IMR-90 (cell line): ENCODE results near the gene FGGY. TPM values are rescaled to one million over a fixed set of nuclear protein-coding genes. Genes with fewer than 3 reads are reported as not detected.
A peak's percentile ranks its signal among the peaks of the same experiment; 100 is the strongest.

Source experiments
- ATAC-seq: fragments of 200-7000 bp; cut with Tn5 transposase; 2 replicates; pipeline ENCODE4 v1.9.1; 2020; ENCODE audit warnings: low read depth, mild to moderate bottlenecking, moderate library complexity
- BruUV-seq: library from RNA; stranded (reverse); fragments of 400-500 nt; replicated peaks from 2 replicates; lab custom pipeline; 2021; lab: Mats Ljungman, UMichigan
- CTCF ChIA-PET: fragments of 300-600 bp; formaldehyde crosslinking; extraction: SDS; loops from one replicate; lab custom pipeline; 2021; ENCODE audit warnings: antibody characterized with exemption; lab: Yijun Ruan, JAX
- POLR2A ChIA-PET: fragments of 300-600 bp; sonication (Branson Sonifier 250); formaldehyde crosslinking; loops from one replicate; lab custom pipeline; 2022; ENCODE audit warnings: antibody characterized with exemption; ENCODE audit not compliant: unreplicated experiment; lab: Charles Lee
- DNase-seq: peaks from one replicate; pipeline ENCODE4 v3.0.0; 2013
- H2AFZ ChIP-seq: replicated peaks from 2 replicates; pipeline ENCODE3; 2013; ENCODE audit warnings: low read length, mild to moderate bottlenecking; ENCODE audit not compliant: poor library complexity
- H2AK5ac ChIP-seq: 2 replicates; pipeline ENCODE4 v1.6.1; 2013; ENCODE audit warnings: low read depth, low read length, inconsistent platforms
- H2AK9ac ChIP-seq: replicated peaks from 2 replicates; pipeline ENCODE3; 2013; ENCODE audit warnings: mild to moderate bottlenecking, low read depth, low read length, moderate library complexity; ENCODE audit not compliant: poor library complexity
- H2BK120ac ChIP-seq: 2 replicates; pipeline ENCODE4 v1.6.1; 2013; ENCODE audit warnings: low read depth, low read length, inconsistent platforms
- H2BK15ac ChIP-seq: 3 replicates; pipeline ENCODE4 v1.6.1; 2013; ENCODE audit warnings: low read depth, low read length, inconsistent platforms
- H2BK20ac ChIP-seq: 2 replicates; pipeline ENCODE4 v1.6.1; 2013; ENCODE audit warnings: low read depth, mild to moderate bottlenecking, inconsistent platforms, low read length, moderate library complexity
- H2BK5ac ChIP-seq: 2 replicates; pipeline ENCODE4 v1.6.1; 2013; ENCODE audit warnings: mild to moderate bottlenecking, low read depth, low read length, inconsistent platforms; ENCODE audit not compliant: poor library complexity, severe bottlenecking
- H3K14ac ChIP-seq: replicated peaks from 2 replicates; pipeline ENCODE4 v1.6.1; 2013; ENCODE audit warnings: low read depth, low read length, inconsistent platforms
- H3K18ac ChIP-seq: 2 replicates; pipeline ENCODE4 v1.6.1; 2013; ENCODE audit warnings: low read depth, low read length, control low read depth
- H3K23ac ChIP-seq: 2 replicates; pipeline ENCODE4 v1.6.1; 2013; ENCODE audit warnings: low read depth, low read length, inconsistent platforms
- H3K27ac ChIP-seq: 2 replicates; pipeline ENCODE4 v1.5.1; 2013; ENCODE audit warnings: mild to moderate bottlenecking, control low read depth, low read length; ENCODE audit not compliant: insufficient read depth
- H3K27me3 ChIP-seq: 2 replicates; pipeline ENCODE4 v1.6.1; 2013; ENCODE audit warnings: low read length; ENCODE audit not compliant: control insufficient read depth, insufficient read depth
- H3K36me3 ChIP-seq: 2 replicates; pipeline ENCODE4 v1.6.1; 2013; ENCODE audit warnings: low read length, mixed read lengths; ENCODE audit not compliant: control insufficient read depth, insufficient read depth
- H3K4ac ChIP-seq: 2 replicates; pipeline ENCODE4 v1.6.1; 2013; ENCODE audit warnings: low read depth, low read length, inconsistent platforms
- H3K4me1 ChIP-seq: 2 replicates; pipeline ENCODE4 v1.6.1; 2013; ENCODE audit warnings: low read length, mixed read lengths; ENCODE audit not compliant: control insufficient read depth, insufficient read depth
- H3K4me2 ChIP-seq: 2 replicates; pipeline ENCODE4 v1.6.1; 2013; ENCODE audit warnings: low read depth, mild to moderate bottlenecking, control low read depth, low read length, moderate library complexity
- H3K4me3 ChIP-seq: 2 replicates; pipeline ENCODE4 v1.5.1; 2013; ENCODE audit warnings: low read depth, mild to moderate bottlenecking, control low read depth, low read length, moderate library complexity; ENCODE audit not compliant: insufficient read depth
- H3K56ac ChIP-seq: 2 replicates; pipeline ENCODE4 v1.6.1; 2013; ENCODE audit warnings: low read length, inconsistent platforms; ENCODE audit not compliant: insufficient read depth; ENCODE audit errors: extremely low read depth
- H3K79me1 ChIP-seq, 2 experiments: 2 replicates each; pipeline ENCODE4 v1.6.1; 2013; ENCODE audit warnings: low read length in 2 of 2, inconsistent platforms in 1 of 2, low read depth in 1 of 2
- H3K9ac ChIP-seq: 2 replicates; pipeline ENCODE4 v1.6.1; 2013; ENCODE audit warnings: low read depth, low read length, control low read depth
- H3K9me1 ChIP-seq: 2 replicates; pipeline ENCODE4 v1.6.1; 2013; ENCODE audit warnings: low read length, inconsistent platforms; ENCODE audit not compliant: insufficient read depth
- H3K9me3 ChIP-seq: 2 replicates; pipeline ENCODE4 v1.6.1; 2013; ENCODE audit warnings: low read length; ENCODE audit not compliant: control insufficient read depth, insufficient read depth
- H4K20me1 ChIP-seq: 2 replicates; pipeline ENCODE4 v1.6.1; 2013; ENCODE audit warnings: low read length, inconsistent platforms; ENCODE audit not compliant: insufficient read depth
- H4K5ac ChIP-seq: 2 replicates; pipeline ENCODE4 v1.6.1; 2013; ENCODE audit warnings: mild to moderate bottlenecking, low read depth, low read length, control low read depth
- H4K8ac ChIP-seq, 2 experiments: 2 replicates each; pipeline ENCODE4 v1.6.1; 2013; ENCODE audit warnings: low read depth in 2 of 2, low read length in 2 of 2, control low read depth in 1 of 2, inconsistent platforms in 1 of 2
- H4K91ac ChIP-seq: 2 replicates; pipeline ENCODE4 v1.6.1; 2013; ENCODE audit warnings: low read depth, low read length, inconsistent platforms; ENCODE audit not compliant: insufficient read depth
- CHD1 ChIP-seq: IDR thresholded peaks from 2 replicates; pipeline ENCODE4 v1.6.1; 2012; ENCODE audit warnings: low read depth, low read length, improper control_type of control experiment
- ELK1 ChIP-seq: fragments of 150-350 bp; IDR thresholded peaks from 2 replicates; pipeline ENCODE4 v1.6.1; 2016; ENCODE audit warnings: low read depth, mild to moderate bottlenecking, low read length, moderate library complexity, borderline replicate concordance
- MAFK ChIP-seq: IDR thresholded peaks from 2 replicates; pipeline ENCODE4 v1.6.1; 2012; ENCODE audit warnings: low read depth, low read length, improper control_type of control experiment
- MAZ ChIP-seq: IDR thresholded peaks from 2 replicates; pipeline ENCODE4 v1.6.1; 2012; ENCODE audit warnings: low read depth, mild to moderate bottlenecking, low read length, improper control_type of control experiment, moderate library complexity, borderline replicate concordance
- NFE2L2 ChIP-seq: fragments of 150-350 bp; IDR thresholded peaks from 2 replicates; pipeline ENCODE4 v1.6.1; 2016; ENCODE audit warnings: low read depth, mild to moderate bottlenecking, low read length
- RCOR1 ChIP-seq: IDR thresholded peaks from 2 replicates; pipeline ENCODE4 v1.6.1; 2012; ENCODE audit warnings: mild to moderate bottlenecking, low read length, improper control_type of control experiment; ENCODE audit not compliant: insufficient replicate concordance
- WGBS, 2 experiments: methylation state at CpG; one replicate each; pipeline versions ENCODE4 v1.1.5 to v1.1.7; 2013; ENCODE audit warnings: missing lambda C conversion rate in 2 of 2; ENCODE audit not compliant: insufficient read length in 1 of 2; ENCODE audit errors: extremely low coverage in 2 of 2; 5-methylcytosine and 5-hydroxymethylcytosine counted together
- dilution Hi-C: fragments of 300-500 bp; cut with HindIII; formaldehyde crosslinking; loops from one replicate; pipeline ENCODE4 v1.14.3; 2018; ENCODE audit warnings: low sequenced_read_pairs; ENCODE audit not compliant: unreplicated experiment
- in situ Hi-C: fragments of 300-500 bp; cut with MboI; formaldehyde crosslinking; loops from 3 replicates; pipeline ENCODE4 v1.14.3; 2019; ENCODE audit warnings: low sequenced_read_pairs, inconsistent platforms, mixed read lengths
- intact Hi-C: fragments of 100-400 bp; cut with micrococcal nuclease; formaldehyde crosslinking; loops from 2 replicates; pipeline ENCODE4 v1.10.0; 2022
- polyA plus RNA-seq, 3 experiments: library from polyadenylated mRNA; depleted of rRNA; stranded (reverse); fragments of >200 nt; gene quantifications; 2 replicates each; pipeline ENCODE4 v1.2.3, GENCODE V29; 2012; ENCODE audit warnings: low replicate concordance in 1 of 3
- total RNA-seq: library from RNA; depleted of rRNA; stranded (reverse); fragments of >200 nt; gene quantifications from 2 replicates; pipeline ENCODE4 v1.2.3, GENCODE V29; 2012

The FGGY gene
- total and polyA plus RNA-seq, 2 of the 4 experiments (the other 2 are of a cell fraction) = 5.6 to 14.0 TPM

- Histone ChIP-seq H2AK9ac (no peak overlapping the region), H2BK120ac (no peak overlapping the region), H3K9me1 (no peaks in the 10 kb centered on the region), H3K36me3 (no peaks in the 10 kb centered on the region), H3K4me3 (no peak overlapping the region), H3K23ac (no peak overlapping the region; the same call in 1 of the 2 replicates), H3K18ac (no peak overlapping the region), H4K8ac (no peak overlapping the region), H3K4me2 (no peak overlapping the region), H3K4ac (no peak overlapping the region), H3K79me1 (0 out of 4 replicates have a peak, but pooled peaks cover 0 to 4% of the 10 kb centered on the region in 2 experiments), H3K27ac (no peak overlapping the region), H2BK15ac (no peak overlapping the region), H2AFZ (no peak overlapping the region), H2BK5ac (no peak overlapping the region), H3K27me3 (no peaks in the 10 kb centered on the region), H3K14ac (0 out of 2 replicates have a peak overlapping the region, but pooled peaks have one; percentile 21), H4K20me1 (no peaks in the 10 kb centered on the region), H3K9ac (no peak overlapping the region), H4K91ac (no peak overlapping the region), H4K5ac (no peak overlapping the region), H3K4me1 (peaks cover 3% of the 10 kb centered on the region; the same call in 1 of the 2 replicates), H2BK20ac (no peak overlapping the region), H2AK5ac (no peak overlapping the region), H3K9me3 (peaks cover 2% of the 10 kb centered on the region), H3K56ac (no peak overlapping the region)
- POLR2A ChIA-PET = no interaction called here
- in situ Hi-C loops (no loop called here), intact Hi-C loops (no loop called here), dilution Hi-C loops (no loop called here)
- BruUV-seq = no TSS peak
- no peak for TF ChIP-seq RCOR1
- no peak for TF ChIP-seq MAZ
- no peak for TF ChIP-seq CHD1
- TF ChIP-seq NFE2L2 = no peak
- no peak for TF ChIP-seq ELK1
- peak; percentile 90 for TF ChIP-seq MAFK
- WGBS, 2 experiments = no CpG with 5 or more reads among the region's 4 CpGs
- no peak for ATAC-seq
- no peak for DNase-seq
- CTCF ChIA-PET = no interaction called here
Observed at GRCh38 chr1:59406437-59407164, 109.7 kb downstream of the FGGY start.
